GM18867 (cell line): Measurements from ENCODE around the gene TEKT5.

Source experiments
- ATAC-seq: cut with Tn5 transposase; IDR thresholded peaks from one replicate; pipeline ENCODE4 v1.9.1; 2021; ENCODE audit warnings: mild to moderate bottlenecking, moderate library complexity; ENCODE audit not compliant: unreplicated experiment

The TEKT5 gene

GRCh38 chr16:10581507-10581906 is 113.2 kb downstream of the TEKT5 start:
- ATAC-seq: no peak

- ATAC-seq: no peak
Observed at GRCh38 chr16:10580883-10581247, 113.9 kb downstream of the TEKT5 start.

DNA sequence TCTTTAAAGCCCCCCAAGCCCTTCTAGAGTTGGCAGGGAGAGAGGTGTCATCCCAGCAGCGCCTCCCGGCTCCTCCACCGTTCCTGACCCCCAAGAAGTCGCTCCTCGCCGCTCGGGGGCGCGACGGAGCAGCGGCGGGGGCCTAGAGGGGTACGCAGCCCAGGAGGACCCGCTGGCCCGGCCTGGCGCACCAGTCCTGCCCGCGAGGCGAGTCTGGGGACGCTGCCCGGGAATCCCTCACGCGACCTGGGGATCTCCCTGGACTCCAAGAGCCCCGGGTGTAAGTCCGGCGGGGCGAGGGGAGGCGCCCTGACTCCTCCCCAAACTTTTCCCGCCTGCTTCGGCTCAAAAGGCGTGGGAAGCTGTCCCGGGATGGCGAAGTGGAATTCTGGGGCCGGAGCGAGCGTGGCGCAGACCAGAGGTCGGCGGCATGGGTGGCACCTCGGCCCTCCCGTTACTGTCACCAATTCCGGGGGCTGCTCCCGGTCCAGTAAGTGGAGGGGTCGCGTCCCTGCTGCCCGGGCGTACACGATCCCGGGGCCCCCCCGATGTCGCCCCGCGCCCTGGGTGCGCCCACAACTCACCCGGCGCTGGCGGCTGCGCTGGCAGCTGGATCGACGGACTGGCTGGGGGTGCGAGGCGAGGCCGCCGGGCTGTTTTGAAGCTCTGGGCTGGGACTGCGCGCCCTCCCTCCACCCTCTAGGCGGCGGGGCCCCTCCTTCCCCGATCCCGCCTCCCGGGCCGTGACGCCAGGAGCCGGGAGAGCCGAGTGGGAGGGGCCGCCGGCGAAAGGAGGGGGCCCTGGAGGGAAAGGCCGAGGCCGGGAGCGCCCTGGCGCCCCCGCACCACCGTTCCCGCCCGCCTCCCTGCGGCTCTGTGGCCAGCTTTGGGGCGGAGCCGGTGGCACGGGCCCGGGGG is 114.5 kb downstream of the TEKT5 start, which contains the start of gene EMP2:
TSS of gene EMP2 (minus strand) at position 634 of the 918 bp plus-strand sequence. CDS start 32,981 bp downstream, outside the sequence.
- no peak for ATAC-seq

- no peak for ATAC-seq
Observed at GRCh38 chr16:10579575-10579964, 115.2 kb downstream of the TEKT5 start.

DNA sequence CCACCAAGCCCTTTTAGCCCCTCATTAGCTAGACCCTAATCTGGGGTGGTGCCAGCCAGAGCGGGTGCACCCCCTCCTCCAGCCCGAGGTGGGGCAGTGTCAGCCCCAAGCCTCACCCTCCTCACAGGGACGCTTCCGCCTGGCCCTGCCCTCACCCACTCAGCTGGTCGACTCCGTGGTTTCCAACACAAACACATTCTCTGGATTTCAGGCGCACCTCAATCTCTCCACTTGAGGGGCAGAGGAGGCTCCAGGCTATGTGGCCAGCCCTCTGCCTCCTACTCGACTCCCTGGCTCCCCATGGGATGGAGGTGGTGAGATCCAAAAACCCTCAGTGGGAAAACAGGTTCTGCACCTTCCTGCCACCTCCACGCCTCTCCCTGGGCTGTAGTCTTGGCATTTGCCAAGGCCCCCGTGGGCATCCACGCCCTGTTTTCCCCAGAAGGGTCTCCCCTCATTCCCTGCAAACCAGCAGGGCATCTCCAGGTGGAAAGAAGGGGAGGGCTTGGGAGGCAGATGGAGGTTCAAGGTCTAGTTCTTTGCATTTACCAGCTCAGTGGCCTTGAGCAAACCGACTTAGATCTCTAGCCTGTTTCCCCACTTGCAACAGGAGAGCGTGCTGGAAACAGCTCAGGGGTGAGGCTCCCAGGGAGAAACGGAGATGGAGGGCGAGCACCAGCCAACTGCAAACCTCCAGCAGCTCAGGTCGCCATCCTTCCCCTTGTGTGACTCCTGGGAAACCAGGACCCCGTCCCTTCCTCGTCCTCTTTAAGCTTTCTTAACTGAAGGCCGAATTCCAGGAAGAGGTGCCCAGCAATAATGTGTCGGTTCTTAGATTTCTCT is 116.0 kb downstream of the TEKT5 start:
- no peak for ATAC-seq
